ENCODE results near the gene GRAMD1C.

GRAMD1C gene

DNA sequence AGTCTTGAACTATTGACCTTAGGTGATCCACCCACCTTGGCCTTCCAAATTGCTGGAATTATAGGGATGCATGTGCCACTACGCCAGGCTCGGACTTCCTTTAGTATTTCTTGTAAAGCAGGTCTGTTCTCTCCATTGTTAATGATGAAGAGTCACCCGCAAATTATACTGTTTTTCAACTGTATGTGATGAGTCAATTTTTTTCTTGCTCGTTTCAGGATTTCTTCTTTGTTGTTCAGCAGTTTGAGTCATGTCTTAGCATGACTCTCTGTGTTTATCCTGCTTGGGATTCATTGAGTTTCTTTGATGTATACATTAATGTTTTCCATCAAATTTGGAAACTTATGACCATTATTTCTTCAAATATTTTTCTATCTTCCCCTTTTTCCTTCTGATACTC, 28.9 kb downstream of the GRAMD1C start:
- Histone ChIP-seq H3K4me3 (ENCODE audit: insufficient read depth, low read length, poor library complexity, severe bottlenecking) (no peak overlapping the region), H3K9me3 (ENCODE audit: insufficient read depth, low read length) (no peaks in the 10 kb centered on the region), H3K27me3 (ENCODE audit: low read length) (no peaks in the 10 kb centered on the region), H3K79me2 (ENCODE audit: insufficient read depth, low read length) (no peaks in the 10 kb centered on the region), H3K27ac (ENCODE audit: low read depth, low read length) (no peak overlapping the region), H3K9ac (ENCODE audit: low read length) (no peak overlapping the region), H3F3A (ENCODE audit: insufficient read depth) (no peaks in the 10 kb centered on the region), H3K4me2 (ENCODE audit: low read depth, low read length, poor library complexity, severe bottlenecking) (no peak overlapping the region), H3K9me2 (replicated peaks; ENCODE audit: insufficient read depth, low read length) (no peaks in the 10 kb centered on the region), H4K20me1 (ENCODE audit: low read depth, low read length) (no peaks in the 10 kb centered on the region), H2AFZ (ENCODE audit: low read depth, low read length, severe bottlenecking) (no peak overlapping the region), H3K36me3 (ENCODE audit: low read length) (no peaks in the 10 kb centered on the region)
- TF ChIP-seq CTCF (IDR thresholded peaks at IDR 0.05; ENCODE audit: insufficient read depth, low read length, poor library complexity, severe bottlenecking) (no peak), EZH2phosphoT487 (conservative IDR thresholded peaks at IDR 0.05; ENCODE audit: low read length) (no peak)

DNA sequence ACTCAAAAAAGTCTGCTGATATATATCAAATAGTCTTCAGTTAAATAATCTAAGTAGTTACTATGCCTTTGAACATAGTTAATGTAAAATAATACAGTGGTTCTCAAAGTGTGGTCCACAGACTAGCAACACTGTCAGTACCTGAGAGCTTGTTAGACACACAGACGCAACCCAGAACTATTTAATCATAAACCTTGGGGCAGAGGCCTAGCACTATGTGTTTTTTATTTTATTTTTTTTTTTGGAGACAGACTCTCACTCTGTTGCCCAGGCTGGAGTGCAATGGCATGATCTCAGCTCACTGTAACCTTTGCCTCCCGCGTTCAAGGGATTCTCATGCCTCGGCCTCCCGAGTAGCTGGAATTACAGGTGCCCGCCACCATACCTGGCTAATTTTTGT, 34.7 kb downstream of the GRAMD1C start:
- TF ChIP-seq EZH2phosphoT487 (conservative IDR thresholded peaks at IDR 0.05; ENCODE audit: low read length) = no peak
- TF ChIP-seq CTCF (IDR thresholded peaks at IDR 0.05; ENCODE audit: insufficient read depth, low read length, poor library complexity, severe bottlenecking) = no peak

DNA sequence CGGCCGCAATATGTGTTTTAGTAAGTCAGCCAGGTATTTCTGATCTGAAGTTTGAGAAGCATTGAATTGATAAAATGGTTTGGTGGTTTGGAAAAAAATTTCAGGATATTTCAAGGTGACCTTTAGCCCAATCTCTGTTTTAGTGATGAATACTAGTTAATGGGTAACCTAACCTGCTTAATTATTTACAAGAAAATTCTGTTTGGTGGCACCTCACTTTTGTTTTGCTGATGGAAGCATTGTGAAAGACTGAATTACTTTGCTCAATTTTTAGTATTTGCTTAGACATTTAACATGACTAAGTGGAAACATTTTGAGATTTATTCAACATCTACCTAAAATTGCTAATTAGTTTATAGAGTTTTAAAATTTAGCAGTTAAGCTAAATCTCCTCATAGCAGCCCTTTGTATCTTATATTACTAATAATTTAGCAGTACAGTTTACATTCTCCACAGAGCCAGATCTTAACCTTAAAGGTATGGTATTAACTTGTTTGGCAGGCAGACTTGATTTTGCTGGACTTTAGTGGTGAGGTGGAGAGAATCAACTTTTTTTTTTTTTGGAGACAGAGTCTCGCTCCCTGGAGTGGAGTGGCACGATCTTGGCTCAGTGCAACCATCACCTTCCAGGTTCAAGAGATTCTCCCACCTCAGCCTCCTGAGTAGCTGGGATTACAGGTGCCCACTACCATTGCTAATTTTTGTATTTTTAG, 35.4 kb downstream of the GRAMD1C start:
- H3F3A ChIP-seq (ENCODE audit: insufficient read depth) = no peaks in the 10 kb centered on the region
- H3K4me3 ChIP-seq (ENCODE audit: insufficient read depth, low read length, poor library complexity, severe bottlenecking) = no peak overlapping the region
- no peaks in the 10 kb centered on the region for H3K79me2 ChIP-seq (ENCODE audit: insufficient read depth, low read length)
- no peaks in the 10 kb centered on the region for H3K27me3 ChIP-seq (ENCODE audit: low read length)
- H3K4me2 ChIP-seq (ENCODE audit: low read depth, low read length, poor library complexity, severe bottlenecking) = no peak overlapping the region
- no peaks in the 10 kb centered on the region for H3K36me3 ChIP-seq (ENCODE audit: low read length)
- H4K20me1 ChIP-seq (ENCODE audit: low read depth, low read length) = no peaks in the 10 kb centered on the region
- no peak overlapping the region for H3K27ac ChIP-seq (ENCODE audit: low read depth, low read length)
- TF ChIP-seq EZH2phosphoT487 (conservative IDR thresholded peaks at IDR 0.05; ENCODE audit: low read length) = no peak
- no peak for TF ChIP-seq CTCF (IDR thresholded peaks at IDR 0.05; ENCODE audit: insufficient read depth, low read length, poor library complexity, severe bottlenecking)
- H2AFZ ChIP-seq (ENCODE audit: low read depth, low read length, severe bottlenecking) = no peak overlapping the region
- H3K9ac ChIP-seq (ENCODE audit: low read length) = no peak overlapping the region
- H3K9me3 ChIP-seq (ENCODE audit: insufficient read depth, low read length) = no peaks in the 10 kb centered on the region
- H3K9me2 ChIP-seq (replicated peaks; ENCODE audit: insufficient read depth, low read length) = no peaks in the 10 kb centered on the region

More for the DNA sequence above, 34.7 kb downstream of the GRAMD1C start:
- Histone ChIP-seq H3K9ac (ENCODE audit: low read length) (no peak overlapping the region), H3K27me3 (ENCODE audit: low read length) (no peaks in the 10 kb centered on the region), H3F3A (ENCODE audit: insufficient read depth) (no peaks in the 10 kb centered on the region), H3K4me2 (ENCODE audit: low read depth, low read length, poor library complexity, severe bottlenecking) (no peak overlapping the region), H3K9me2 (replicated peaks; ENCODE audit: insufficient read depth, low read length) (no peaks in the 10 kb centered on the region), H3K4me3 (ENCODE audit: insufficient read depth, low read length, poor library complexity, severe bottlenecking) (no peak overlapping the region), H3K27ac (ENCODE audit: low read depth, low read length) (no peak overlapping the region), H3K9me3 (ENCODE audit: insufficient read depth, low read length) (no peaks in the 10 kb centered on the region), H3K36me3 (ENCODE audit: low read length) (no peaks in the 10 kb centered on the region), H2AFZ (ENCODE audit: low read depth, low read length, severe bottlenecking) (no peak overlapping the region), H3K79me2 (ENCODE audit: insufficient read depth, low read length) (no peaks in the 10 kb centered on the region), H4K20me1 (ENCODE audit: low read depth, low read length) (no peaks in the 10 kb centered on the region)

Measured in SU-DHL-6 (cell line).